Fibroblast of gingiva (primary cell): ENCODE measurements around the gene MGLL.

Experiments used
- DNase-seq: peaks from one replicate; pipeline ENCODE4 v3.0.0-alpha.2; 2011; ENCODE audit warnings: low read depth

The MGLL gene

GRCh38 chr3:127754411-127755304, 67.7 kb downstream of the MGLL start:
- DNase-seq: no peak

- DNase-seq: no peak
Observed at GRCh38 chr3:127753898-127754410, 68.4 kb downstream of the MGLL start.

DNA sequence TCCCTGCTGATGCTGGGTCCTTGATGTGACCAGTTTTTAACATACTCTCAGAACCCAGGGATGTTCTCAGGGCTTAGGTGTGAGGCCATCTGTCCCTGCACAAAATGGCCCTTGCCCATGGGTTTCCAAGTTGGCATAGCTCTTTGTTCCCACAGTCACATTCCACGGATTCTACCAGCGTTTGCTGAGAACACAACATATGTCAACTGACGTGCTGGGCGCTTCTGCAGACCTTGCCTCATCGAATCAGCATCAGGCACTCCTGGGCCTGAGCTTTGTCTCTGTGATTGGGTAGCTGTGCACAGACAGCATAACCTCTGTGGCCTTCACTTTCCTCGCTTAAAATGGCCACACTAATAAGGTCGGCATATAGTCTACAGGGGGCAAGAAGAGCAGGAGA, 69.0 kb downstream of the MGLL start:
- DNase-seq: no peak

- DNase-seq: no peak
Observed at GRCh38 chr3:127751782-127752181, 70.5 kb downstream of the MGLL start.

DNA sequence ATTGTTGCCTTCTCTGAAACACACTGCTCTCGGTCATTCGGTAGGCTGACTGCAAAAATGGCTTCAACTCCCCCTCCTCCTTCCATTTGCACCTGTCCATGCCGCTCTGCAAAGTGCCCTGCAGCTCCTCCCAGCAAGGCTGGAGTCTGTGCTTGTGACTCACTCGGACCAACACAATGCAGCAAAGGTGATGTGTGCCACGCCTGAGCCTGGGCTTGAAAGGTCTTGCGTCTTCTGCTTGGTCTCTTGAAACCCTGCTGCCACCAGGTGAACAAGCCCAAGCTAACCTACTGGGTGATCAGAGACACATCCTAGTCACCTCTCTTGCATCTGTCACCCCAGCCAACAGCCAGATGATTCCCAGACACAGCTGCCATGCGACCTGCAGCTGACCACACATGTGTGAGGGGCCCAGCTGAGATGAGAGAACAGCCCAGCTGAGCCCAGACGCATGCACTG, 71.1 kb downstream of the MGLL start:
- DNase-seq: no peak

- peak; percentile 90 for DNase-seq
Observed at GRCh38 chr3:127750226-127751031, 71.9 kb downstream of the MGLL start.

DNA sequence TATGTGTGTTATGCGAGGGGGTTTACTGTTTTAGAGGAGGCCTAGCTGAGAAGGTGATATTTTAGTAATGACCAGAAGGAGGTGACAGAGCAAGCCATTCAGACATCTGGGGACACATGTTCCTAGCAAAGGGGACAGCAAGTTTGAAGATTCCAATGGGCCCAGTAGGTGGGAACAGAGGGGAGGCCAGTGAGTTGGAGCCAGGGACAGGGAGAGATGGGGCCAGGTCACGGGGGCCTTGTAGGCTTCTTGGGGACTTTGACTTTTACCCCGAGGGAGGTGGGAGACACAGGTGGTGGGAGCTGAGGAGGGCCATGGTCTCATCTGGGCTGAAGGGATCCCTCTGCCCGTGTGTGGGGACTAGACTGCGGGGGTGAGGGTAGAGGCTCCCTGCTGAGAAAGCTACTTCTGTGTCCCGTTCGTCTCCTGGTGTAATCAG, 72.5 kb downstream of the MGLL start:
- no peak for DNase-seq

GRCh38 chr3:127749361-127749760, 73.0 kb downstream of the MGLL start:
- DNase-seq: no peak

DNA sequence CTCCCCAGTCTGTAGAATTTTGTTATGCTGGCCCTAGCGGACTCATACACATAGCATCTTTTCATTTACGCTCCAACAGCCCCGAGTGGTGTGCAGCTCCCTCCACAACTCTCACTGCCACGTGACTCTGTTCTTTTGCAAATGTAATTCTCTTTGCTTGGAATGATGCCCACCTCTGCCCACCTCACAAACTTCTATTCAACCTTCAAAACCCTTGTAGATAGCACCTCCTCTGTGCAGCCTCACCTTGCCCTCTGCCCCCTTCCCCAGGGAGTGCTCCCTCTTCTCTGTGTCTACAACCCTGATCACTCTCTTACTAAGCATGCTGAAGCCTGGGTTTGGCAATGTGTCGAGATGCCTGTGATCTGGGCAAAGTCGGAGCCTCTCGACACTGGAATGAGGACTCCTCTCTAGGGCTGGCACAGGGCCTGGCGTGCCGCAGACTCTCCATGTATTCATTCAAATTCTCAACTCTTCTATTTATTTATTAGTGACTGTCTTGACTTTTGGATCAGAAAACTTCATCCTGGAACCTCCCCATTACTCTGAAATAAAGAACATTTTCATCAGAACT, 73.5 kb downstream of the MGLL start:
- peak; percentile 90 for DNase-seq

DNA sequence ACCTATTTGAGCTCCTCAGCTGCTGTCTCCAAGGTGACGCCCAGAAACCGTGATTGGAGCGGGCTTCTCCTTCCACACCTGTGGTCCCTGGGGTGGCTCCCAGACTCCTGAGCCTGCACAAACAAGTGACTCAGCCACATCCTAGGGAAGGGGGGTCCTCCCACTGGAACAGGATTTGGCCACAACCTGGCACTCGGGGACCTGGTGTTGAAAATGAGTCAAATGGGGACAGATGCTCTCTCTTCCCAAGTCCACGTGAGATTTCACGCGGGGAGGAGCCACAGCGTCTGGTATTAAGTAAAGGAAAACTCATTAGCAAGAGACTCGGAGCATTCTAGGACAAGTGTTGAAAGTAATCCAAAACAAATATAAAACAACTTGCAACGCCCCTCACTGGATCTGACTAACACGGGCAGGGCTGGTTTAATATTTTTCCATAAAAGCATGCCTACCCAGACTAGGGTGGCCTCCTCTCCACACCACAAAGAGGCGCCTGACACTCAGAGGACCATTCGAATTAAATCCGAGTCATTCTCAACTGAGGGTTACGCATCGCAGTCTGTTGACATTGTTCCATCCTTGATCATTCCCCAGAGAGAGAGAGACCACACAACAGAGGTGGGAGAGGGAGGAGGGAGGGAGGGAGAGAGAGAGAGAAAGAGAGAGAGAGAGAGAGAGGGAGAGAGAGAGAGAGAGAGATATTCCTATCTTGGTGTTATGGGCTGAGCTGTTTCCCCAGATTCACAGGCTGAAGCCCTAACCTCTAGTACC, 74.4 kb downstream of the MGLL start:
- peak; percentile 91 for DNase-seq

DNA sequence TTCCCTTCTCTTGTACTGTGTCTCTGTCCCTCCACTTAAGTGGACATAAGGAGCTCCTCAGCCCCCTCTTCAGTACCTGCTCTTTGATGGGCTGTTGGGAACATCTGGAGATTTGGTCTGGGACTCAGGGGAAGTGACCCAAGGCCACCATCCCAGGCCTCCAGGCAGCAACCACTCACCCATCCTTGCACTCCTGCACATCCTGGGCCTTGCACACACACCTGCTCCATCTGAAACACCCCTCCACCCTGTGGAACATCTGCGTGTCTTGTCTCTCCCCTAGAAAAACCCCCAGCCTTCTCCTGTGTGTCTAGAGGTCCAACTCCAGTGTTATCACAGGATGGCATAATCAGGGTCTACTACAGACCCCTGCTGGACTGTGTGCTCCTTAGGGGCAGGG, 75.2 kb downstream of the MGLL start:
- no peak for DNase-seq

GRCh38 chr3:127746400-127747057, 75.8 kb downstream of the MGLL start:
- no peak for DNase-seq

- DNase-seq: no peak
Observed at GRCh38 chr3:127745656-127746399, 76.5 kb downstream of the MGLL start.

GRCh38 chr3:127744875-127745274, 77.4 kb downstream of the MGLL start:
- no peak for DNase-seq

DNA sequence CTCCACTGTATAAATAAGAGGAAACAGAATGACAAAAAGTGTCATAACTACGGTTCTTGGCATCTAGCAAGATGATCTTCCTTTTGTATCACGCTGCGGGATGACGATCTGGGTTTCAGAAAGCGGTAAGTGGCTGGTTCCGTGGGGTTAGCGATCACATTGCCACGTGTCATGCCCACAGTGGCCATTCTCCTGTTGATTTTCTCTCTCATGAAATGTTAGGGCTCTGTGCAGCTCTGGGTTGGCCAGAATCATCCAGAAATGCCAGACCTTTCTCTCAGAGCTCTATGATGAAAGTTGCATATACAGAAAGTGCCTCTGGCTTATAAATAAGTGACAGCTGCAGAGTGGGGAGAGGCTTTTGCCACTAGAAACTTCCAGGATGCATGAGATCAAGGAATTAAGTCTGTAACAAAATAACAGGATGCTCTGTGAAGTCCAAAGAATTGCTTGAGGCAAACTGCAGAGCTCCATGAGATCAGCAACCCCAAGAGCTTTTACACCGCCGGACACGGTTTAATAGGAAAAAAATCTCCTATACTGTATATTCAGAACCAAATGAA, 78.0 kb downstream of the MGLL start:
- no peak for DNase-seq

- no peak for DNase-seq
Observed at GRCh38 chr3:127743351-127744252, 78.7 kb downstream of the MGLL start.

GRCh38 chr3:127742580-127742979, 79.7 kb downstream of the MGLL start:
- DNase-seq: no peak

DNA sequence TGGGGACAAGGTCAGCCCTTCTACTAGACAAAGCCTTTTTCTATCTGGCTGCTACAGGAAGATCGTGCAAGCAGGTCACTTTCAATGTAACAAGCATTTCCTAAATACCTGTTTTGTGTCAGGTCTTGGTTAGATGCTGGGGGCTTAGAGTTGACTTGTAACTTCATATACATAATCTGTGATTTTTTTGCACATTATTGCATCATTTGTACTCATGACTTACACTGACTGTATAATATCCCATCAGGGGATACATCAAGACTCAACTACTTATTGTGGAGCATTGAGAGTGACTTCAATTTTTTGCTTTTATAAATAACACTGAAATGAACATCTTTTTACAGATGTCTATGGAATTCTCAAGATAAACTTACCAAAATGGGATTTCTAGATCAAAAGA, 80.6 kb downstream of the MGLL start:
- DNase-seq: no peak

DNA sequence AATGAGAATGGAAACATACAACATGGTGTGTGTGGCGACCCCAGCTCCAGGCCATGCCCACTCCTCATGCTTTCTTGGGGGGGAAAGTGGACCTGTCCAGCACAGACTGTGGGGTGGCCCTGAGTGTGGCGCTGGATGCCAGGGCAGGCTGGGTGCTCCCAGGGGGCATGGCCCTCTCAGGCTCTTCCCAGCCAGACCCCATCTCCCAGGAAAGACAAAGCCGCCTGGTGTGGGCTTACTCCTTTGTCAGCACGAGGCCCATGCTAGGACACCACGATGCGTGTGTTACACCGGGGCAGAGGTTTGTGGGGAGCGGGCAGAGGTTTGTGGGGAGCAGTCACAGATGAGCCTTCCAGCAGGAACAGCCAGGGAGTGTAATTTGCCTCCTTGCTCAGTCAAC, 81.1 kb downstream of the MGLL start:
- no peak for DNase-seq
